HCT116 (cell line): ENCODE measurements around the gene NELFB. TPM values are rescaled to one million over a fixed set of nuclear protein-coding genes. Genes with fewer than 3 reads are reported as not detected.

Experiments used
- ATAC-seq: fragments of 200-7000 bp; cut with Tn5 transposase; 2 replicates; pipeline ENCODE4 v1.9.1; 2020; ENCODE audit warnings: mild to moderate bottlenecking, moderate library complexity
- Bru-seq: library from RNA; stranded (reverse); fragments of 400-500 nt; gene quantifications from one replicate; lab custom pipeline; 2021; lab: Mats Ljungman, UMichigan
- BruChase-seq, 2 experiments: library from RNA; stranded (reverse); fragments of 400-500 nt; gene quantifications; one replicate each; lab custom pipeline; 2021; lab: Mats Ljungman, UMichigan
- BruUV-seq: library from RNA; stranded (reverse); fragments of 400-500 nt; replicated peaks from 2 replicates; lab custom pipeline; 2021; lab: Mats Ljungman, UMichigan
- CTCF ChIA-PET: fragments of 300-600 bp; sonication (Branson Sonifier 250); formaldehyde crosslinking; loops from one replicate; lab custom pipeline; 2021; ENCODE audit warnings: antibody characterized with exemption; lab: Charles Lee
- POLR2A ChIA-PET: fragments of 300-600, 350-600 bp; sonication (Branson Sonifier 250); formaldehyde crosslinking; loops from one replicate; lab custom pipeline; 2021; ENCODE audit warnings: antibody characterized with exemption; lab: Charles Lee
- RAD21 ChIA-PET, 2 experiments: fragments of 300-600 bp; sonication (Branson Sonifier 250); formaldehyde crosslinking; loops; one replicate each; lab custom pipeline; 2023; ENCODE audit warnings: low total read pairs in 2 of 2; ENCODE audit not compliant: uncharacterized antibody in 2 of 2, unreplicated experiment in 2 of 2, low non-redundant PET in 1 of 2; lab: Charles Lee
- DNase-seq: peaks from one replicate; pipeline ENCODE4 v3.0.0-alpha.2; 2010; ENCODE audit warnings: low read depth, low spot score
- H2AFZ ChIP-seq: fragments of 200-600 bp; shearing (Covaris generic), sonication (generic); 2 replicates; pipeline ENCODE4 v1.6.1; 2017; ENCODE audit warnings: low read depth, mixed run types, mixed read lengths, antibody characterized with exemption, low read length; ENCODE audit not compliant: poor library complexity, severe bottlenecking
- H3K27ac ChIP-seq: 2 replicates; pipeline ENCODE4 v1.5.1; 2012; ENCODE audit warnings: low read depth, low read length
- H3K27me3 ChIP-seq: fragments of 200-600 bp; sonication (generic); 2 replicates; pipeline ENCODE4 v1.6.1; 2016; ENCODE audit warnings: mixed run types, low read length, mixed read lengths; ENCODE audit not compliant: insufficient read depth
- H3K36me3 ChIP-seq, 2 experiments: fragments of 200-500 bp in 1 of 2; fragments of 200-600 bp in 1 of 2; sonication (Bioruptor generic) in 1 of 2; sonication (generic) in 1 of 2; 2 replicates each; pipeline versions ENCODE4 v1.5.1 to v1.6.1; 2014 to 2016; ENCODE audit warnings: low read length in 2 of 2, inconsistent platforms in 1 of 2, mixed read lengths in 1 of 2, mixed run types in 1 of 2; ENCODE audit not compliant: insufficient read depth in 2 of 2, control insufficient read depth in 1 of 2
- H3K4me1 ChIP-seq, 2 experiments: fragments of 200-600 bp in 1 of 2; sonication (generic) in 1 of 2; 2 replicates each; pipeline versions ENCODE4 v1.5.1 to v1.6.1; 2012 to 2017; ENCODE audit warnings: low read length in 2 of 2, inconsistent platforms in 1 of 2, mild to moderate bottlenecking in 1 of 2, mixed read lengths in 1 of 2, mixed run types in 1 of 2, moderate library complexity in 1 of 2; ENCODE audit not compliant: insufficient read depth in 2 of 2, control insufficient read depth in 1 of 2
- H3K4me2 ChIP-seq: fragments of 200-600 bp; sonication (generic); 2 replicates; pipeline ENCODE4 v1.6.1; 2017; ENCODE audit warnings: mixed run types, low read length, mixed read lengths
- H3K4me3 ChIP-seq, 2 experiments: fragments of 200-600 bp in 1 of 2; sonication (generic) in 1 of 2; replicated peaks in 1 of 2; 2 replicates each; pipeline ENCODE4 v1.5.1; 2011 to 2016; ENCODE audit warnings: low read length in 2 of 2, control low read depth in 1 of 2, low read depth in 1 of 2, mild to moderate bottlenecking in 1 of 2, mixed read lengths in 1 of 2, mixed run types in 1 of 2
- H3K79me2 ChIP-seq: fragments of 200-600 bp; sonication (generic); 2 replicates; pipeline ENCODE4 v1.6.1; 2017; ENCODE audit warnings: mild to moderate bottlenecking, mixed run types, low read length, moderate library complexity, mixed read lengths; ENCODE audit not compliant: insufficient read depth
- H3K9ac ChIP-seq: fragments of 200-600 bp; sonication (generic); 2 replicates; pipeline ENCODE4 v1.6.1; 2016; ENCODE audit warnings: low read length, mixed read lengths
- H3K9me2 ChIP-seq: fragments of 200-600 bp; sonication (generic), shearing (Covaris generic); 2 replicates; pipeline ENCODE4 v1.6.1; 2017; ENCODE audit warnings: mixed run types, mild to moderate bottlenecking, moderate library complexity; ENCODE audit not compliant: insufficient read depth
- H3K9me3 ChIP-seq, 2 experiments: fragments of 200-500 bp in 1 of 2; fragments of 200-600 bp in 1 of 2; sonication (Bioruptor generic) in 1 of 2; sonication (generic) in 1 of 2; 2 replicates each; pipeline ENCODE4 v1.6.1; 2014 to 2017; ENCODE audit warnings: low read length in 2 of 2, mixed read lengths in 2 of 2, inconsistent platforms in 1 of 2, low read depth in 1 of 2, mild to moderate bottlenecking in 1 of 2, mixed run types in 1 of 2, moderate library complexity in 1 of 2; ENCODE audit not compliant: control insufficient read depth in 1 of 2, insufficient read depth in 1 of 2
- H4K20me1 ChIP-seq: fragments of 200-600 bp; sonication (generic), shearing (Covaris generic); 2 replicates; pipeline ENCODE4 v1.6.1; 2017; ENCODE audit warnings: mixed run types, mild to moderate bottlenecking, moderate library complexity; ENCODE audit not compliant: insufficient read depth
- POLR2A ChIP-seq: IDR thresholded peaks from 2 replicates; pipeline ENCODE4 v1.7.0; 2011; ENCODE audit warnings: borderline replicate concordance; ENCODE audit not compliant: insufficient read depth, insufficient read length; ENCODE audit errors: extremely low read depth
- POLR2AphosphoS5 ChIP-seq: IDR thresholded peaks from 2 replicates; pipeline ENCODE4 v1.6.1; 2011; ENCODE audit warnings: mild to moderate bottlenecking, low read depth, low read length, moderate library complexity
- SRF ChIP-seq: IDR thresholded peaks from 2 replicates; pipeline ENCODE4 v1.6.1; 2012; ENCODE audit warnings: low read depth
- TCF7L2 ChIP-seq: IDR thresholded peaks from 2 replicates; pipeline ENCODE4 v1.7.0; 2011; ENCODE audit warnings: borderline replicate concordance, inconsistent platforms; ENCODE audit not compliant: insufficient read depth, insufficient read length; ENCODE audit errors: extremely low read depth
- YY1 ChIP-seq: IDR thresholded peaks from 2 replicates; pipeline ENCODE4 v1.6.1; 2011; ENCODE audit warnings: low read length, low read depth, moderate library complexity, mild to moderate bottlenecking; ENCODE audit not compliant: insufficient replicate concordance; ENCODE audit errors: extremely low read depth
- intact Hi-C: fragments of 100-400 bp; cut with micrococcal nuclease; formaldehyde crosslinking; loops from 2 replicates; pipeline ENCODE4 v1.10.0; 2022
- long read RNA-seq: library from polyadenylated mRNA; unstranded; transcript quantifications from one replicate; pipeline ENCODE4 v2.0.0, GENCODE V29; 2021; ENCODE audit not compliant: unreplicated experiment
- polyA plus RNA-seq: library from polyadenylated mRNA; unstranded; fragments of >200 nt; gene quantifications from 2 replicates; pipeline ENCODE4 v1.2.1, GENCODE V29; 2012; ENCODE audit warnings: missing spikeins
- total RNA-seq: library from RNA; stranded (reverse); gene quantifications from one replicate; pipeline ENCODE4 v1.2.1, GENCODE V29; 2021; ENCODE audit not compliant: unreplicated experiment
- TF ChIP-seq, protein P1 (sequence below): IDR thresholded peaks from 2 replicates; pipeline ENCODE4 v1.6.1; 2012
- TF ChIP-seq, protein P2 (sequence below): IDR thresholded peaks from 2 replicates; pipeline ENCODE4 v1.6.1; 2011; ENCODE audit warnings: mild to moderate bottlenecking, low read length, moderate library complexity; ENCODE audit not compliant: insufficient replicate concordance; ENCODE audit errors: extremely low read depth

Gene NELFB
- 86.4 TPM for total RNA-seq
- 85.5 and 92.1 TPM in 2 replicates for polyA plus RNA-seq
- Bru-seq, nascent RNA, result percentile 57 among the genes with signal in this experiment
- percentile 83 among the genes with signal in this experiment for BruChase-seq, experiment 1, labeled RNA remaining after a 6-hour chase
- BruChase-seq, experiment 2, labeled RNA remaining after a 2-hour chase, result percentile 75 among the genes with signal in this experiment
- long read RNA-seq, transcript NELFB-201 (13 exons, 2,698 nt), result major isoform, 281 of 381 reads
- long read RNA-seq, partial matches to known transcripts, result 39 of 381 reads
- long read RNA-seq, other reads (novel, unspliced or antisense), result 61 of 381 reads

DNA sequence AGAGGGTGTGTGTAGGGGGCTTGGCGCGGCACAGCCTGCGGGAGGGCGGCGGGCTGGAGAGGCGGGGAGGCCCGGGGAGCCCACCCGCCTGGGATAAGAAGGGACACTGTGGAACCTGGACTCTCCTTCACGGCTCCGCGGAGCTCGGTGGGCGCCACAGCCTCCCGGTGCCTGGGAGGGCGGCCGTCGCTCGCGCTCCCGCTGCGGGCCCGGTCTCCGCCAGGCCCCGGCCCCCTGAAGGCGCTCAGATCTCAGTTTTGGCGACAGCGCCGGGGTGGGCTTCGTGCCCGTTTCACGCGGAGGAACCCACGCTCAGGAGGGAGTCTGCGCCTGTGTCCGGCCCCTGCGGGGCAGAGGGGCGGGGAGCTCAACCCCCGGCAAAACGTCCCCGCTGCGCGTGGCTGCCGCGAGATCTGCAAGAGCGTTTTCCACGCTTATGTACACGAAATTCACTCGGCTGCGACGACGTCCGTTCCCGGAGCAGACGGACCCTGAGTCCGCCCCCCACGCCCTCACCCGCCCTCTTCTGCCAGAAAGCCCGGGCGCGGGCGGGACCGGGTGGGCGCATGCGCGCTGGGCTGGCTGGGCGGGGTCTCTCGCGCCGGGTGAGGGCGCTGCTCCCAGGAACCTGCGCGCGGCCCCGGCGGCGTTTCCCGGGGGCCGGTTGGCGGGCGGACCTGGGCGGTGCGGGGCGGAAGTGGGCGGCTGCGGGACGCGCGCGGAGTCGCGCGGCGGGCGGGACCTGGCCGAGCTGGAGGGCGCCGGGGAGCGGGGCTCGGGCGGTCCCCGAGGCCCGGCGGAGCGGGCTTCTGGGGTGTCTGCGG lies at the start of gene NELFB:
Gene NELFB (plus strand): TSS at position 704 of the 824 bp plus-strand sequence.
- Histone ChIP-seq H3K4me1 (peaks cover 21 to 42% of the 10 kb centered on the region in 2 experiments), H2AFZ (peak within 1 kb of the TSS; percentile 45)
- DNase-seq, result no peak

More for the DNA sequence above, at the start of gene NELFB:
- Histone ChIP-seq H3K4me3 (peak within 1 kb of the TSS; percentile 97 to 100), H4K20me1 (no peaks in the 10 kb centered on the region), H3K9ac (peak within 1 kb of the TSS; percentile 88), H3K36me3 (peaks cover 17 to 22% of the 10 kb centered on the region in 2 experiments), H3K27ac (peak within 1 kb of the TSS; percentile 91), H3K27me3 (no peaks in the 10 kb centered on the region), H3K9me2 (no peaks in the 10 kb centered on the region), H3K9me3 (no peaks in the 10 kb centered on the region), H3K4me2 (peak within 1 kb of the TSS; percentile 93), H3K79me2 (peaks cover 36% of the 10 kb centered on the region)
- ChIA-PET CTCF (interaction anchor here (1.0 to 1.5 kb wide), 6 partner anchors 14 to 187 kb away, joined by 3 to 6 read pairs (median 4); partner anchors contain the start of genes ANAPC2, NRARP, SSNA1 and TUBB4B), RAD21 (no interaction called here), POLR2A (interaction anchor here (0.6 to 5.9 kb wide), 5 partner anchors 10 to 64 kb away, joined by 3 to 39 read pairs (median 5); partner anchors contain the start of genes TOR4A and TUBB4B)
- peak; percentile 86 for ATAC-seq
- BruUV-seq, result no TSS peak
- TF ChIP-seq SRF (no peak), TCF7L2 (peak; percentile 39), POLR2A (peak; percentile 50), POLR2AphosphoS5 (peak; percentile 81), YY1 (peak; percentile 67)
- TF ChIP-seq, protein P1, sequence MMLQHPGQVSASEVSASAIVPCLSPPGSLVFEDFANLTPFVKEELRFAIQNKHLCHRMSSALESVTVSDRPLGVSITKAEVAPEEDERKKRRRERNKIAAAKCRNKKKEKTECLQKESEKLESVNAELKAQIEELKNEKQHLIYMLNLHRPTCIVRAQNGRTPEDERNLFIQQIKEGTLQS, result no peak
- TF ChIP-seq, protein P2, sequence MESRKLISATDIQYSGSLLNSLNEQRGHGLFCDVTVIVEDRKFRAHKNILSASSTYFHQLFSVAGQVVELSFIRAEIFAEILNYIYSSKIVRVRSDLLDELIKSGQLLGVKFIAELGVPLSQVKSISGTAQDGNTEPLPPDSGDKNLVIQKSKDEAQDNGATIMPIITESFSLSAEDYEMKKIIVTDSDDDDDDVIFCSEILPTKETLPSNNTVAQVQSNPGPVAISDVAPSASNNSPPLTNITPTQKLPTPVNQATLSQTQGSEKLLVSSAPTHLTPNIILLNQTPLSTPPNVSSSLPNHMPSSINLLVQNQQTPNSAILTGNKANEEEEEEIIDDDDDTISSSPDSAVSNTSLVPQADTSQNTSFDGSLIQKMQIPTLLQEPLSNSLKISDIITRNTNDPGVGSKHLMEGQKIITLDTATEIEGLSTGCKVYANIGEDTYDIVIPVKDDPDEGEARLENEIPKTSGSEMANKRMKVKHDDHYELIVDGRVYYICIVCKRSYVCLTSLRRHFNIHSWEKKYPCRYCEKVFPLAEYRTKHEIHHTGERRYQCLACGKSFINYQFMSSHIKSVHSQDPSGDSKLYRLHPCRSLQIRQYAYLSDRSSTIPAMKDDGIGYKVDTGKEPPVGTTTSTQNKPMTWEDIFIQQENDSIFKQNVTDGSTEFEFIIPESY, result peak; percentile 21
- intact Hi-C loops, result loop anchor here (1.0 kb wide), 1 partner anchor 14 kb away; the partner anchor contains the start of gene TUBB4B
